A549 (cell line): ENCODE data around the gene FBXO41.

Source experiments
- EP300 ChIP-seq, 2 experiments: fragments of >200 bp; sonication (Bioruptor Twin); formaldehyde crosslinking; IDR thresholded peaks; 2 replicates in 1 of 2; 3 replicates in 1 of 2; pipeline ENCODE4 v1.6.1; 2016 to 2017
- PHF8 ChIP-seq: fragments of 200-600 bp; sonication (generic); IDR thresholded peaks from 2 replicates; pipeline ENCODE4 v1.6.1; 2016; ENCODE audit warnings: low read depth, mild to moderate bottlenecking, antibody characterized with exemption, moderate library complexity, borderline replicate concordance
- TF ChIP-seq, protein P1 (sequence below): fragments of >200 bp; sonication (Bioruptor Twin); formaldehyde crosslinking; IDR thresholded peaks from 3 replicates; pipeline ENCODE4 v1.5.1; 2016
- TF ChIP-seq, protein P2 (sequence below): IDR thresholded peaks from 2 replicates; pipeline ENCODE4 v1.6.1; 2012

DNA sequence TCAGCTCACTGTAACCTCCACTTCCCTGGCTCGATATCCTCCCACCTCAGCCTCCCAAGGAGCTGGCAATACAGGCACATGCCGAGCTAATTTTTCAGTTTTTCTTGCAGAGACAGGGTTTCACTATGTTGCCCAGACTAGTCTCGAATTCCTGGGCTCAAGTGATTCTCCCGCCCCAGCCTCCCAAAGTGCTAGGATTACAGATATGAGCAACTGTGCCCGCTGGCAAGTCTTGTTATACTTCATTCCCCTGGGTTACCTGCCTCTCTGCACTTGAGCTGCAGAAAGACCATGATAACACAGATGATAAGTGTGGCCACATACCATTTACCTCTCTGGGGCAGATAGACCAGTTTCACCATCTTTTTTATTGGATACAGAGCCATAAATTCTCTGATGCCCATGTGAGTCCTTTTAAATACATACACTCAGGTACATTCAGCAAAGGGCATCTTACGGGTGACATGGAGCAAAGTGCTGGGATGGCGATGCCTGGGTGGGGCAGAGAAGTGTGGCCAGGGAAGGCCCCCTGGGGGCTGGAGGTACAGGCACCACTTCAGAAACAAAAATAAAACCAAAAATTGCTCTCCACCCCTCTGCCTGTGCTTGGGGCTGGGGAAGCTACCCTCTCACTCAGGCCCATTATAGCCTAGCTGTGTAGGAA lies 29.8 kb downstream of the FBXO41 start:
- TF ChIP-seq PHF8 (no peak), EP300 (IDR thresholded peaks at IDR 0.05) (no peak)
- TF ChIP-seq, protein P1, sequence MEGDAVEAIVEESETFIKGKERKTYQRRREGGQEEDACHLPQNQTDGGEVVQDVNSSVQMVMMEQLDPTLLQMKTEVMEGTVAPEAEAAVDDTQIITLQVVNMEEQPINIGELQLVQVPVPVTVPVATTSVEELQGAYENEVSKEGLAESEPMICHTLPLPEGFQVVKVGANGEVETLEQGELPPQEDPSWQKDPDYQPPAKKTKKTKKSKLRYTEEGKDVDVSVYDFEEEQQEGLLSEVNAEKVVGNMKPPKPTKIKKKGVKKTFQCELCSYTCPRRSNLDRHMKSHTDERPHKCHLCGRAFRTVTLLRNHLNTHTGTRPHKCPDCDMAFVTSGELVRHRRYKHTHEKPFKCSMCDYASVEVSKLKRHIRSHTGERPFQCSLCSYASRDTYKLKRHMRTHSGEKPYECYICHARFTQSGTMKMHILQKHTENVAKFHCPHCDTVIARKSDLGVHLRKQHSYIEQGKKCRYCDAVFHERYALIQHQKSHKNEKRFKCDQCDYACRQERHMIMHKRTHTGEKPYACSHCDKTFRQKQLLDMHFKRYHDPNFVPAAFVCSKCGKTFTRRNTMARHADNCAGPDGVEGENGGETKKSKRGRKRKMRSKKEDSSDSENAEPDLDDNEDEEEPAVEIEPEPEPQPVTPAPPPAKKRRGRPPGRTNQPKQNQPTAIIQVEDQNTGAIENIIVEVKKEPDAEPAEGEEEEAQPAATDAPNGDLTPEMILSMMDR, result no peak
- TF ChIP-seq, protein P2, sequence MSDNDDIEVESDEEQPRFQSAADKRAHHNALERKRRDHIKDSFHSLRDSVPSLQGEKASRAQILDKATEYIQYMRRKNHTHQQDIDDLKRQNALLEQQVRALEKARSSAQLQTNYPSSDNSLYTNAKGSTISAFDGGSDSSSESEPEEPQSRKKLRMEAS, result no peak
